Activated CD4-positive, alpha-beta T cell treated with anti-CD3 and anti-CD28 coated beads, Interleukin-2, amount 50 U/mL, for 16 hours (primary cell): ENCODE data around the gene HIVEP2.
A peak's percentile ranks its signal among the peaks of the same experiment; 100 is the strongest.

Source experiments
- DNase-seq: peaks from one replicate; pipeline ENCODE4 v3.0.0-alpha.2; 2020

HIVEP2 gene

DNA sequence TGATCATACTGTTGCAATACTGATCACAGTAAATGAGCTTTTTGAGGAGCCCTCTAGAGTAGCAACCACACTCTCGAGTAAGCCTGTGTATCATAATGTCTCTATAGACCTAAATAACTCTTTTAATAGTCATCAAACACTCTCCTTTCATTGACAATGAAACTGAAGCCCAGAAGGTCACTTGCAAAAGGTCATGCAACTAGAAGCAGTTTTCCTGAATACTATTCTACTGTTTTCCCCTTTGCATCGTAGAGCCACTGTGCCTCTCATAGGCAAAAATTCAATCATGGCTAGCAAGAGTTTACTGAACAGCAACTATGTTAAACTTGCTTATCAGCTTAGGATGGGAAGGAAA lies 105.3 kb downstream of the HIVEP2 start:
- no peak for DNase-seq

DNA sequence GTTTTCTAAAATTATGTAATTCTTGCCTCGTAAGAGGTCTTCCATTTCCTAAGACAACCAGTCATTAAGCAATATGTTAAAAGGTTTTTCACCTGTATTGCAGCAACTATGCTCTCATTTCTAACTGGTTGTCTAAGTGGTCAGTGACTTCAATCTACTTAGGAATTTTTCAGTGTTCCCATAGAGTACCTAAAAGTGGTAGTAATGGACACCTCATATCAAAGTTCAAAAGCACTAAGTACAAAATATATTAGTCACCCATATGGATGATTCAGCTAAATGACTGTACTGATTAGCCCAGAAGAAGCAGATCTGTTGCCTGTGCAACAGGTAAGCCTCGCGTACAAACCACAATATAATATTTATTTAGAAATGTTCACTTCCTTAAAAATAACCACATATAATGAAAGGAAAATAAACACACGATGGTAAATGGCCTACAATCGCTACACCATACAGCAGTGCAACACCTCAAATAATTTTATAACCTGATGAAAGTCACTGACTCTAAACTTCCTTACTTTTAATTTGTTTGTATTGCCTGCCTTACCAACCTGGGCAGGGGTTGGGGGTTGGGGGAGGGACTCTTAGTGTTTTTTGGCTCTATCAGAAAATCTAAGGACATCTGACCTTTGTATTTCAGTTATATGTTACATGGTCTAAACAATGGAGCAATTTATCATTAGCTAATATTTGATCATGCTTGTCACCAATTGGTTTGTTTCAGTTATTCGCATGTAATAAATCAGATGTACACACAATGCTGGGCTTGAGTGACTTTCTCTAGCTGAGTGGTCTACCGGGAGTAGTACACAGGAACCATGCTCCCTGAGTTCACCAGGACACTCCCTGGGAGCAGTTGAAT lies 105.9 kb downstream of the HIVEP2 start:
- no peak for DNase-seq

GRCh38 chr6:142835787-142836535 lies 109.0 kb downstream of the HIVEP2 start:
- DNase-seq, result no peak

DNA sequence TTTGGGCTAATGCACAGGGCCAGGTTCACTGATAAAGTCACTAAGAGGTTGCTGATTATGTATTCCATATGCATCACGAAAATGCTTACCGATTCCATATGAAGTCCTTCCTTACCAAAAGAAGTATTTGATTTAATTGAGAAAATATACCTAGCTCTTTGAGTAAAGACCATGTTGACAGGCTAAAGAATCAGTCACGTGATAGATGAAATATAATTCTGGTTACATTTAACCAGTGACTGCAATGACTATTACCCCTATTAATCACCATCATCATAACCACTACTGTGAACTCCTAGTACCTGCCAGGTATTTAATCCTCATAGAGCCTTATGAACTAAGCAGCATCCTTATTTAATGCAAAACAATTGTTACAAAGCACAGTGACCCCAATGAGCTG lies 110.1 kb downstream of the HIVEP2 start:
- no peak for DNase-seq

- no peak for DNase-seq
These were observed 111.2 kb downstream of the HIVEP2 start for GRCh38 chr6:142833798-142834197.

- peak; percentile 70 for DNase-seq
These were observed 111.9 kb downstream of the HIVEP2 start for GRCh38 chr6:142833054-142833453.

- no peak for DNase-seq
These were observed 114.2 kb downstream of the HIVEP2 start for GRCh38 chr6:142830807-142831206.

DNA sequence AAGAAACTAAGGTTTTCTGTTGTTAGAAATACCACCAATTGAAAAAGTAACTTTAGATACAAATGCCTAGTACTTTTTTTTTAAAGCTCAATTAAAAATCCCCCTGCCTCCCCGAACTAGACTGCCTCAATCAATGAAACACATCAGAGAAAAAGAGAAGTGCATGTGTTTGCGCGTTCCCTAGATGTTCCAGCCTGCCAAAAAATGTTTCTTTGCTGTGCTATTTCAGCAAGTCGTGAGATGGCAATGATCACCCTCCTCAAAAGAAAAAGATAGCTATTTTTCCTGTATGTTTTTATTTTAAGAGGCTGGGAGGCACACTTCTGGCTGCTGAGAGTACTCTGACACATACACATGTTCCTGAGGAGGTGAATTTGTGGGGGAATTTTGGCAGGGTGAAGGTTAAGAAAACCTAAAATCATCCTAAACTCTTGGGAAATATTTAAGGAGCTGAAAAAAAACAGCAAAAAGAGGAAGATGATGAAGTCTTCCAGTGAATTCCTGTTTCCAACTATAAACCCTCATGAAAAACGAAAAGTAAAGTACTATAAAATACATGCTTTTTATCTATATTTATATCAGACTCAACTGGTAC lies 114.8 kb downstream of the HIVEP2 start:
- no peak for DNase-seq

GRCh38 chr6:142829556-142829955 lies 115.4 kb downstream of the HIVEP2 start:
- DNase-seq, result no peak

GRCh38 chr6:142827991-142828390 lies 117.0 kb downstream of the HIVEP2 start:
- DNase-seq, result no peak

DNA sequence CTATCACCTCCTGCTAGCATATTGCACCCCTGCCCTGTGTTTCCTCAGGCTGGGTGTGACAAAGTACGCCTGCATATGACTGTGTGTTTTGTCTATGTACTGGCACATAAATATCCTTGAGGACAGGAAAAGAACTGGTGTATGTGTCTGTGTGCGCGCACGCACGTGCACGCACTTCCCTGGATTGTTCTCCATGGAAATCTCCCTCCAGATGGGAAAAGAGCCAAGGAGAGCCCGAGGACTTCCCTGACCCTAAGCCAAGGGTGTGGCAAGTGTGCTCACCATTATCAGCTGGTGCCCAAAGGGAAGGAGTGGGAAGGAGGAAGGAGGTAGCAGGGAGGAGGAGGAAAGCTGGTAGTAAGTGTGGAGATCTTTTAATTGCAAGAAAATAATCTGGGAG lies 117.6 kb downstream of the HIVEP2 start:
- no peak for DNase-seq

- DNase-seq, result no peak
These were observed 119.2 kb downstream of the HIVEP2 start for GRCh38 chr6:142825760-142826159.

- no peak for DNase-seq
These were observed 120.5 kb downstream of the HIVEP2 start for GRCh38 chr6:142824426-142824825.

GRCh38 chr6:142823256-142823902 lies 121.6 kb downstream of the HIVEP2 start:
- no peak for DNase-seq

GRCh38 chr6:142822842-142823241 lies 122.1 kb downstream of the HIVEP2 start:
- DNase-seq, result no peak

DNA sequence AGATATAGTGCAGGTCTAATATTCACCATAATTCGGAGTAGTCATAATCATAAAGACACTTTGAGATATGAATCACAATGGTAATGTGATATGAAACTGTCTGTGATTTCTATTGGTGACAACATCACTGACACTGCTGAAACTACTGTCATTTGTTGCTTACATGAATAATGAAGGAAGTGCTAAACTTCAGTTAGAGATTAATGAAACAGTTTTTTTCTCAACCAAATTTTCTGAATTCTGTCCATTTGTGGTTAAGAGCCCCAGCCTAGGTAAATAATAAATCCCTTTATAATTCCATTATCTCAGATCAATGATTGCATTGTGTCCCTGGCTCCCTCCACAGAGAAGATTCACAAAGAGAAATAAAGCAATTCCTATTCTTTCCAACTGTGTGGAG lies 122.6 kb downstream of the HIVEP2 start:
- peak; percentile 79 for DNase-seq

DNA sequence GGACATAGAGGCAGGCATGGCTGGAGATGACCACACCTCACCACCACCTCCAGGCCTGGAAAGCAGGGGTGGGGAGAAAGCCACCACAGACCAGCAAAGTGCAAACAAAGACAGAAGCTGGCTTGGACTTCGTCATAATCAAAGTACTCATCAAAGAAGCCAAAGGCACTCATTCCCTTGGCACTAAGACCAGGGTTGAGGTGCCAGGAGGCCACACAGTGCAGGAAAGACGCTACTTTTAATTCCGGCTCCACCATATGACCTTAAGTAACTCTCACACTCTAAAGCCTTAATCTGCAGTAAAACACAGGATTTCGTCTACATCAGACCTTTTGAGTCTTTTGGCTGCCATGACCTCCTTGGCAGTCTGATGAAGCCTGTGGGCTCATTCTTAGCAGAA lies 123.1 kb downstream of the HIVEP2 start:
- DNase-seq, result no peak

DNA sequence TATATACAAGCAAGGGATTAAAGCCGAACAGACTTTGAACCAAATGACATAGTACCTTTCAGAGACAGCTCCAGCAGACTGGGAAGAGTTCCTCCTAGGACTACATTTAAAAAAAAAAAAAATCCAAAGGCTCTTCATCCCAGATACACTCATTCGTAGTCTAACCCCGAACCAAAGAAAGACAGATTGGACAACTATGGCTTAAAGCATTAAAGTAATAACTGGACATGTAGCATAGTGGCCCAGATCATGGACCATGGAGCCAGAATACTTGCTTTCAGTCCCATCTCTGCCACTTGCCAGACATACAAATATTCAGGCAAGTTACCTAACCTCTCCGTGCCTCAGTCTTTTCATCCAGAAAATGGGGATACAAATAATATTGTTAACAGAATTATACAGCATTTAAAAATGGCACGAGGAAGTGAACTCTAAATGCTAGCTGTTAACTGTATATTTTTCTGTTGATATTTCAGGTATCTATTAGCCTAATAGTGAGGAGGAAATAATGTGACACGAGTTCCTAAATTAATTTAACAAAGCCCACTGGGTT lies 123.7 kb downstream of the HIVEP2 start:
- no peak for DNase-seq

GRCh38 chr6:142820338-142821051 lies 124.5 kb downstream of the HIVEP2 start:
- peak; percentile 26 for DNase-seq

DNA sequence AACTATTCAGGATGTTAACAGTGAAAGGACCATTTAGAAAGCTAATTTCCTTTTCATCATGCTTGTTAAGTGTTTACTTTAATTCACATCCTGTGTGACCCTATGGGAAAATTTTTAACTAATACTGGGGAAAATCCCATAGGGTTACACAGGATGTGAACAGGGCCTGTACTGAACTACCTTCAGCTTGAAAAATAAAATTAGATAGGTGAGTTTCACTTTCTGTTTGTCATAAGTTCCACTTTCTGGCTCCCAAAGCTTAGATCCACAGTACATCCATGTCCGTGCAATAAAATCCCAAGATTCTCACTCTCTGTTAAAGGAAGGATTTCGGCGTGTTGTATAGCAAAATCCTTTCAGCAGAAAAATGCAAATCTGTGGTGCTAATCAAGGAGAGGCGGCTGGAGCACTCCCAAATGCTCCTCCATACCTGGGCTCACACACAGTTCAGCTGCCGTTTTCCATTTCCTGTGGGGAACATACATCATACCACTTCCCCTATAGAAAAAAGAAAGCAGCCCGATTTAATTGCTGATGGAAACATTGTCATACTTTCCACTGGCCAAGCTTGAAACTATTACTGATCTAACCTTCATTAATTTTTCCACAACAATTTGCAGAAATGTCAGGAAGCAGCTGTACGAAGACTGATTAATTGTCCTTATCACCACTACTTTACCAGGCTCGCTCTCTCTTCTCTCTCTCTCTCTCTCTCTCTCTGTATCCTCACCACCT lies 125.2 kb downstream of the HIVEP2 start:
- peak; percentile 64 for DNase-seq

GRCh38 chr6:142816486-142816885 lies 128.5 kb downstream of the HIVEP2 start:
- DNase-seq, result no peak

DNA sequence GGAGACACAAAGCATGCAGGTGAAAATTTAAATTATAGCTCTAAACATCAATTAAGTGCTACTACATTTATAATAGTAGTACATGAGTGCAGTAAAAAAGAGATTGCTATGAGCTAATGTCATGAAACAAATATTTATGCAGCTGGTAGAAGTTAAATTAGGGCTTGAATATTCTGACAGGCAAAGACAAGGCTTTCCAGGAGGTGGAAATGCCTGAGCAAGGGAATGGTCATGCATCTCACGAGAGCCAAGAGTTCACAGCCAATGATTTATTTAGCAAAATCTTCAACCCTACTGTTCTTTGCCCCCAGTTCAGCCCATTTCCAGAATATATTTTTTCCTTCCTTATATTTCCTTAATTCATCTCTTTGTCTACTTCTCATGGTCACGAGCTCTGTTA lies 128.9 kb downstream of the HIVEP2 start:
- no peak for DNase-seq
